IPS-NIHi7 (cell line): ENCODE results near the gene PRX.
"Not testable (repeated sequence)": the region's sequence is repeated elsewhere in the genome, so short reads cannot be mapped to it uniquely, and the experiment has no call there.

Experiments
- DNase-seq: peaks from one replicate; pipeline ENCODE4 v3.0.0; 2012; ENCODE audit warnings: mixed read lengths; ENCODE audit errors: extremely low spot score

PRX gene

GRCh38 chr19:40433391-40434216 is 20.4 kb upstream of the PRX start:
- peak; percentile 80 for DNase-seq

GRCh38 chr19:40432760-40433159 is 19.6 kb upstream of the PRX start:
- DNase-seq = not testable (repeated sequence)

DNA sequence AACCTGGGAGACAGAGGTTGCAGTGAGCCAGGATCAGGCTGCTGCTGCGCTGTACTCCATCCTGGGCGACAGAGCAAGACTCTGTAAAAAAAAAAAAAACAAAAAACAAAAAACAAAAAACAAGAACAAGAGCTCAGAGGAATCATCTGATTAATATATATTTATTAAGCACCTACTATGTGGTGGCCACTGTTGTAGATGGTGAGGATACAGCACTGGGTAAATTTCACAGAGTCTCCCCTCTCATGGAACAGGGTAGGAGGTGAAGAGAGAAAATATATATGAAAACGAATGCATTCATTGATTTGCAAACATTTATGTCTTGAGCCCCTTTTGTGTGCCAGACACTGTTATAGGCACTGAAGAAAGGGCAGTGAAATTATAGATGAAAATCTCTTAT is 18.5 kb upstream of the PRX start:
- no peak for DNase-seq

DNA sequence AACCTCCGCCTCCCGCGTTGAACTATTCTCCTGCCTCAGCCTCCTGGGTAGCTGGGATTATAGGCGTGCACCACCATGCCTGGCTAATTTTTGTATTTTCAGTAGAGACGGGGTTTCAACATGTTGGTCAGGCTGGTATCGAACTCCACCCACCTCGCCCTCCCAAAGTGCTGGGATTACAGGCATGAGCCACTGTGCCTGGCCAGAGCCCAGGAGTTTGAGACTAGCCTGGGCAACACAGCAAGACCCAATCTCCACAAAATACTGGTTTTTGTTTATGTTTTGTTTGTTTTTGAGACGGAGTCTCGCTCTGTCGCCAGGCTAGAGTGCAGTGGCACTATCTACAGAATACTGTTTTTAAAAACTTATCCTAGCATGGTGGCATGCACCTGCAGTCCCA is 17.1 kb upstream of the PRX start:
- DNase-seq = not testable (repeated sequence)

GRCh38 chr19:40428197-40428596 is 15.0 kb upstream of the PRX start:
- not testable (repeated sequence) for DNase-seq

GRCh38 chr19:40425450-40426287 is 12.5 kb upstream of the PRX start, which contains the start of gene SERTAD1:
TSS of gene SERTAD1 (minus strand) at chr19:40425992. CDS start at chr19:40423546, 2,446 bp downstream.
- DNase-seq = peak; percentile 96

GRCh38 chr19:40424637-40425449 is 11.7 kb upstream of the PRX start:
- no peak for DNase-seq

GRCh38 chr19:40423938-40424337 is 10.8 kb upstream of the PRX start:
- no peak for DNase-seq

GRCh38 chr19:40422748-40423566 is 9.8 kb upstream of the PRX start:
- DNase-seq = no peak

DNA sequence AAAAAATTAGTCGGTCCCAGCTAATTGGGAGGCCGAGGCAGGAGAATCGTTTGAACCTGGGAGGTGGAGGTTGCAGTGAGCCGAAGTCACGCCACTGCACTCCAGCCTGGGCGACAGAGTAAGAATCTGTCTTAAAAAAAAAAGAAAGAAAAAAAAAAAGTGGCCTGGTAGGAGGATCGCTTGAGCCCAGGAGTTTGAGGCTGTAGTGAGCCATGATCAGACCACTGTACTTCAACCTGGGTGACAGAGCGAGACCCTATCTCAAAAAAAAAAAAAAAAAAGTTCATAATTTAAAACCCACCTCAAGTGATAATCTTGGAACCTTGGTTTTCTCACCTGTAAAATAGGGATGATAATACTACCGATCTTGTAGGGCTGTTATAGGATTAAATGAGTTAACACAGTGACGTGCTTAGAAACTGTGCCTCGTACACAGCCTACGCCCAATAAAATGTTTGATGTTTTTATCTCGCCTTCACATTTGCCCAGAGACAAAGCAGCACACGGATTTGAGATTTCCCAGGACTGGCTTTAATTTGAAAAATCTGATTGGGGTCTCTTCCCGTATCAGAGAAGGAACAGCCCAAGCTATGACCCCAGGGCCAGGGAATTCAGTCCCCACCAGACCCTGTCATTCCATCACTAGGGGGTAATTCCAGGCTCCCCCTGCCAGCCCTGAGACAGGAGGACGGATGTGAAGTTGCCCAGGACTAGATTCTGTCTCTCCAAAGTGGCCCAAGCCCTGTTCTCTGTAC is 9.0 kb upstream of the PRX start:
- no peak for DNase-seq

GRCh38 chr19:40420766-40421765 is 7.9 kb upstream of the PRX start:
- DNase-seq = peak; percentile 88

GRCh38 chr19:40420451-40420765 is 7.2 kb upstream of the PRX start:
- no peak for DNase-seq

DNA sequence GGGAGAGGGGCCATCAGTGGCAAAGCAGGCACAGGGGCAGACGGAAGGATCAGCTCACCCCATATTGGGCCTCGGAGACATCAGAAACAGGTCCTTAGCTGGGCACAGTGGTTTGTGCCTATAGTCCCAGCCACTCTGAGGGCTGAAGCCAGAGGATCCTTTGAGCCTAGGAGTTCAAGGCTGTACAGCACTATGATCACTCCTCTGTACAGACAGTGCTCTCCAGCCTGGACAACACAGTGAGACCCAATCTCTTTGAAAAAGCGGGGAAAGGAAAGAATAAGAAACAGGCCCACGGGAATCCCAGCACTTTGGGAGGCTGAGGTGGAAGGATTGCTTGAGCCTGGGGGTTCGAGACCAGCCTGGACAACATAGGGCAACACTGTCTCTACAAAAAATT is 6.6 kb upstream of the PRX start:
- no peak for DNase-seq

GRCh38 chr19:40419066-40419612 is 6.0 kb upstream of the PRX start:
- DNase-seq = no peak

- no peak for DNase-seq
These were observed 4.9 kb upstream of the PRX start for GRCh38 chr19:40418040-40418439.

- DNase-seq = no peak
These were observed 4.4 kb upstream of the PRX start for GRCh38 chr19:40417643-40417981.

- DNase-seq = no peak
These were observed 3.9 kb upstream of the PRX start for GRCh38 chr19:40416918-40417642.

GRCh38 chr19:40415768-40416167 is 2.6 kb upstream of the PRX start:
- DNase-seq = no peak
